Spinal cord (tissue), 10 donors: ENCODE data around the gene TAOK3. TPM values are rescaled to one million over a fixed set of nuclear protein-coding genes. Genes with fewer than 3 reads are reported as not detected.
"Not testable (repeated sequence)": the region's sequence is repeated elsewhere in the genome, so short reads cannot be mapped to it uniquely, and the experiment has no call there.

Source experiments
- DNase-seq, 6 donors: peaks; one replicate each; pipeline versions ENCODE4 v3.0.0 to v3.0.0-alpha.2; 2013 to 2015; ENCODE audit warnings: low spot score in 6 of 6, low read depth in 4 of 6
- H3K27ac ChIP-seq: one replicate; pipeline ENCODE4 v1.5.1; 2013; ENCODE audit warnings: low read depth, low read length, control low read depth
- H3K27me3 ChIP-seq: one replicate; pipeline ENCODE4 v1.6.1; 2013; ENCODE audit warnings: low read length; ENCODE audit not compliant: control insufficient read depth, insufficient read depth
- H3K36me3 ChIP-seq: one replicate; pipeline ENCODE4 v1.6.1; 2013; ENCODE audit warnings: low read length; ENCODE audit not compliant: control insufficient read depth, insufficient read depth
- H3K4me1 ChIP-seq: one replicate; pipeline ENCODE4 v1.6.1; 2013; ENCODE audit warnings: low read length; ENCODE audit not compliant: control insufficient read depth, insufficient read depth
- H3K4me3 ChIP-seq: one replicate; pipeline ENCODE4 v1.5.1; 2013; ENCODE audit warnings: low read depth, low read length, control low read depth
- H3K9me3 ChIP-seq: one replicate; pipeline ENCODE4 v1.6.1; 2013; ENCODE audit warnings: low read length; ENCODE audit not compliant: control insufficient read depth, insufficient read depth
- WGBS: methylation state at CpG from one replicate; pipeline ENCODE4 v1.1.5; 2013; ENCODE audit warnings: missing lambda C conversion rate; ENCODE audit not compliant: insufficient coverage; 5-methylcytosine and 5-hydroxymethylcytosine counted together
- polyA plus RNA-seq, 2 donors: library from polyadenylated mRNA; unstranded; fragments of 120-200 nt; gene quantifications; one replicate each; pipeline ENCODE4 v1.2.1, GENCODE V29; 2013; ENCODE audit not compliant: insufficient read length in 2 of 2
- total RNA-seq, 2 donors: library from RNA; depleted of rRNA in 1 of 2; stranded (reverse); fragments of 120-200 nt in 1 of 2; fragments of >200 nt in 1 of 2; gene quantifications; one replicate each; pipeline versions ENCODE4 v1.2.3 to v1.2.4, GENCODE V29; 2013 to 2014
- donor health status: healthy.

The TAOK3 gene
- total and polyA plus RNA-seq, 4 donors, result 46.9 to 107 (median 77.9) TPM

DNA sequence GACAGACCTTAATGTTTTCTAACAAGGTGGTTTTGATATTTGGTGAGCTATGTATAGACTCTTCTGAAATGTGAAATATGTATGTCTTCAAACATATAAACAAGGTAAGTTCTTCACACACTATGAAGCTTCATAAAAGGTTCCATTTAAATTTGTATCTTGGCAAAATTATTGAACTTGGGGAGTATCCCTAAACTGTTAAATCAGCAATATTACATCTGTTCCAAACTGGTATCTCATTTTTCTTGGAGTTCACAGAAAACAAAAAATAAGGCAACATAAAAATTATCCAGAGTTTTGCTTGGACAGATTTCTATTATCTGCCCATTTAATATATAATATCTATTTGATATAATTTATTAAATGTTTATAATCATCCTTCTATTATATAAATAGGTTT is 62.4 kb downstream of the TAOK3 start:
- H3K9me3 ChIP-seq, result no peaks in the 10 kb centered on the region
- no peaks in the 10 kb centered on the region for H3K36me3 ChIP-seq
- H3K27me3 ChIP-seq, result no peaks in the 10 kb centered on the region
- no peak overlapping the region for H3K27ac ChIP-seq
- H3K4me1 ChIP-seq, result no peaks in the 10 kb centered on the region
- no peak overlapping the region for H3K4me3 ChIP-seq
- DNase-seq, result no peak

DNA sequence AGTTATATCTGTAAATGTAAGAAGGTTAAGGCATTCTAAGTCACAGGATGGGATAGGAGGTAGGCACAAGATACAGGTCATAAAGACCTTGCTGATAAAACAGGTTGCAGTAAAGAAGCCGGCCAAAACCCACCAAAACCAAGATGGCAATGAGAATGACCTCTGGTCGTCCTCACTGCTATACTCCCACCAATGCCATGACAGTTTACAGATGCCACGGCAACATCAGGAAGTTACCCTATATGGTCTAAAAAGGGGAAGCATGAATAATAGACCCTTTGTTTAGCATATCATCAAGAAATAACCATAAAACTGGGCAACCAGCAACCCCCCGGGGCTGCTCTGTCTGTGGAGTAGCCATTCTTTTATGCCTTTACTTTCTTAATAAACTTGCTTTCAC is 64.7 kb downstream of the TAOK3 start:
- not testable (repeated sequence) for H3K4me3 ChIP-seq, H3K9me3 ChIP-seq, H3K36me3 ChIP-seq, DNase-seq, H3K4me1 ChIP-seq, H3K27me3 ChIP-seq, H3K27ac ChIP-seq
- WGBS, result no CpG with 5 or more reads among the region's 4 CpGs

DNA sequence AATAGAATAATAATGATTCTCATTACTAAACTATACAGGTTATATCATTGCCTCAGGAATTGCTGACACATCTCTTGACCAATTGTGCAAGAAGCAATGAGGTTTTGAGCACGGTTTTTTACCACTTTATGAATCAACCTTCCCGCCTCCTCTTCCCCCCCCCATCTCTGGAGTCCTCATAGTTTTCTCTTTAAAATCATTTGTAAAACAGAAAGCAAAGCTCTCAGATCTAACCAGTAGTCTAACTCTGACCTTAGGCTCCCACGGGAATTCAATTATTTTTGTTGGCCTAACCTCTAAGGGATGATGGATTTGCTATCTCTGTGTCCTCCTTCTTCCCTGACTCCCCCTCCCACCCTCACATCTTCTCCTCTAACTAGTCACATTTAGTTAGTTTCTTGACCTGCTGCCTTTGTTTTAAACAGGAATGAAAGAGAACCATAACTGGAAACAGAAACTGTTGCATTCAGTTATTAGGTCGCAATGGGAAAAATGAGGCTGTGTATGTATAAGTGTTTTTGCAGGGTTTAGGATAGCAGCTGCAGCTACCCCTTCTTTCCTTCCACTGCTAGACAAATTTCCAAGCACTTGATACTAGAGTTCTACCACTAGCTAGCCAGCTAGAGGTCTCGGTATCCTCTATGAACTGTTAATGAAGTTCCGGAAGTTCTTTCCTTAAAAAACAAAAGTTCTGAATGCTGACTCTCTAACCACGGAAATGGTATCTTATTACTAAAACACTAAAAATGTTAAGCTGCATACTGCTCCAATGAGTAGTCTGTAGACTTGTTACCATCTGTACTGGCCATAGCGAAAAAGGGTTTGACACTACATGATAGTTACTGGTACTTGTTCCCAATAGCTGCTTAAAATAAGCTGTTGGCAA is 65.4 kb downstream of the TAOK3 start:
- H3K36me3 ChIP-seq, result no peaks in the 10 kb centered on the region
- peaks cover 4% of the 10 kb centered on the region for H3K4me1 ChIP-seq
- no peak overlapping the region for H3K27ac ChIP-seq
- H3K4me3 ChIP-seq, result no peak overlapping the region
- H3K27me3 ChIP-seq, result no peaks in the 10 kb centered on the region
- 70% methylated on average over 2 of the region's 8 CpGs for WGBS
- peak in 1 of 6 donors; percentile 26 for DNase-seq
- H3K9me3 ChIP-seq, result no peaks in the 10 kb centered on the region

DNA sequence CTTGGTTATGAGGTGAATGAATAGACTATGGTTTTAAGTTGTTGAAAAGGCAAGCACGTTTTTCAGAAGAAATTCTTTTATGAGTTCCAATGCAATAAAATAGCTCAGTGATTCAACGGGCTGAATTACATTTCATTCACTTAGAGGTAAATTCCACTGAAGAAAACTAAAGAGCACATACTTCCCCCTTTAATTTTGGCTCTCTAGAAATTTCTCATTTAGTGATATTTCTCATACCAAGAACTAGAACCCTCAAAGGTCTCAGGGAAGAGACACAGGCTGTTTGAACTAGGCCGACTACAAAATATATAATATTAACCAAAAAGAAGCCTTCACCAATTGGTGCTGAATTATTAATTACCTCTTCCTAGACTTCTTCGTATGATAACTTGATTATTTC is 68.6 kb downstream of the TAOK3 start:
- Histone ChIP-seq H3K27ac (no peak overlapping the region), H3K4me1 (peaks cover 12% of the 10 kb centered on the region), H3K27me3 (no peaks in the 10 kb centered on the region), H3K36me3 (no peaks in the 10 kb centered on the region), H3K9me3 (no peaks in the 10 kb centered on the region), H3K4me3 (no peak overlapping the region)
- WGBS, result 0% methylated on average over 1 of the region's 4 CpGs
- no peak for DNase-seq

GRCh38 chr12:118302053-118302452 is 70.7 kb downstream of the TAOK3 start:
- Histone ChIP-seq H3K4me3 (no peak overlapping the region), H3K4me1 (peaks cover 12% of the 10 kb centered on the region), H3K27ac (no peak overlapping the region), H3K36me3 (no peaks in the 10 kb centered on the region), H3K27me3 (no peaks in the 10 kb centered on the region), H3K9me3 (no peaks in the 10 kb centered on the region)
- DNase-seq, result peak in 1 of 6 donors; percentile 21

DNA sequence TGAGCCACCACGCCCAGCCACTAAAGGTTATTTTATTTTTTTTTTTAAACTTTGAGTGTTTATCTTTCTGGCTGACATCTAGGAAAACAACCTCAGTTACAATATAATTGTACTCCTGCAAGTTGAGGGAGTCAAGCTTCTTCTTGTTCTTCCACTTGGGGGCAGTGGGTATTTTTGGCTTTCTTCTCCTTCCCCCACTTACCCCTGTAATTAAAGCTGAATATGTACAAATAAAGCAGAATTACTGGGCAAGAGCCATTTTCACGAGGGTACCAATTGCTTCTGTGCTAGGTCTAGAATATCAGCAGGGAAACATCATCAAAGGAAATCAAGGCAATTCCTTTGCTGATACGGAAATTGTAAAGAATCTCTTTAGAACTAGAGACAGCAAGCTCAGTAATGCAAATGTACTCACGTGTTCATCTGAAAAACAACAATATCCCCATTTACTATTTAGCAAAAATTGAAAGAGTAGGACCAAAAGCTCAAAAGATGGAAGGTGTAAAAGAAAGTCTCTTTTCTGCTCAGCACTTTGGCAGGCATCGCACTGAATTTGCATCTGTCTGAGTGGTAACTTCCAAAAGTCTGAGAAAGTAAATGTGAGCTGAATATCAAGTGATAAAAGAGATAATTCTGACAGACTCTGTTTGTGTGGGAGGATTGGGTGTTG is 72.8 kb downstream of the TAOK3 start:
- no peaks in the 10 kb centered on the region for H3K9me3 ChIP-seq
- peak overlapping the region; percentile 48 for H3K27ac ChIP-seq
- no peak overlapping the region for H3K4me3 ChIP-seq
- peak; percentile 49 to 90 (median 66) for DNase-seq
- peaks cover 12% of the 10 kb centered on the region for H3K4me1 ChIP-seq
- H3K36me3 ChIP-seq, result peaks cover 3% of the 10 kb centered on the region
- no peaks in the 10 kb centered on the region for H3K27me3 ChIP-seq
- WGBS, result 23% methylated on average over 2 of the region's 5 CpGs

DNA sequence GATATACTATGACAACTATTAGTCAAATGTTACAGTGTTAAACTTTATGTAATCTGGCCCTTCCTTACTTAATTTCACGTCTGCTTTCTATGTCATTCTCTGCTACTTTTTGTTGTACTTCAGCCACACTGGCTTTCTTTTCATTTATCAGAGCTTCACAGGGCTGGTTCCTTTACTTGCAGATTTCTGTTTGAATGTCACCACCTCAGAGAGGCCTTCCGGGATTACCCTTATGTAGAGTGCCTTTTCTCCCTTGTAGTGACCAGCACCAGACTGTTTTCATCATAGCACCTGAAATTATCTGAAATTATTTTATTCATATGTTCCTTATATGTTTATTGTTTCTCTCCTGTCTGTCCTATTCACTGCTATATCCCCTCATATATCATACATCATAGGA is 75.4 kb downstream of the TAOK3 start:
- no CpG with 5 or more reads among the region's 2 CpGs for WGBS
- no peaks in the 10 kb centered on the region for H3K9me3 ChIP-seq
- no peak overlapping the region for H3K4me3 ChIP-seq
- H3K4me1 ChIP-seq, result peaks cover 8% of the 10 kb centered on the region
- peaks cover 4% of the 10 kb centered on the region for H3K36me3 ChIP-seq
- H3K27ac ChIP-seq, result no peak overlapping the region
- H3K27me3 ChIP-seq, result no peaks in the 10 kb centered on the region
- no peak for DNase-seq

DNA sequence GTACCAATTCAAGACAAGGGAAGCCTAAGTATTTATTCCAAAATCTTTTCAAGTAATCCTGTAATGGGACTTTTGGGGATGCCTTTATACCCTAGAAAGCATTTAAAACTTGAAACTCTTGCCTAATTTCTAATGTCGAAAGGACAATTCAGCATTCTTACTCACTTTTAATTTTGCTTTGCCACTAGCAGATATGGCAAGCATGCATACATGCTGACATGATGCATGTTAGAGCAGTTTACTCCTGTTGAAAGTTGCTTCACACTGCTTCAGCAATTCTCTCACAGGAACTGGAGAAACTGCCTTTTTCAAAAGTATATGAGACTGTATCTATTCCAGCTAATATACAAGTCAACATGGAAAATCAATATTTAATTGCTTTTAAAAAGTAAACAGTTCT is 79.9 kb downstream of the TAOK3 start:
- Histone ChIP-seq H3K4me1 (no peaks in the 10 kb centered on the region), H3K27ac (no peak overlapping the region), H3K27me3 (no peaks in the 10 kb centered on the region), H3K36me3 (peaks cover 4% of the 10 kb centered on the region), H3K9me3 (no peaks in the 10 kb centered on the region), H3K4me3 (no peak overlapping the region)
- peak in 1 of 6 donors; percentile 35 for DNase-seq
- no CpG with 5 or more reads among the region's 1 CpG for WGBS

DNA sequence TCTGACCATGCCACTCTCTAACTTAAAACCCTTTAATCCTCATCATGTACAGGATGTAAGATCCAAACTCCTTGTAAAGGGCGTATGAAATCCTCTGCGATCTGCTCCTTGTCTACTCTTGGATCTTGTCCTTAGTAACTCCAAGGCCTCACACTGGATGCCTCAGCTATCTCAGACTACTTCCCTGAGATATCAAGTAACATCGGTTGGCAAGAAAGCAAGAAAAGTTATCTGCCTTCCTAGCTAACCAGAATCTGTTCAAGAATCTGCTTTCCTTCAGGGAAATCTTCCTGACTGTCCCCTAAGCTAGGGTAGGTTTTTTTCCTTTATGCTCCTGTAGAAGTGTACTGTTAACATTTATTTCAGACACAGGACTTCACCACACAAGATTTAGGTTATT is 82.6 kb downstream of the TAOK3 start:
- no peaks in the 10 kb centered on the region for H3K9me3 ChIP-seq
- no peak for DNase-seq
- H3K36me3 ChIP-seq, result peaks cover 3% of the 10 kb centered on the region
- H3K4me1 ChIP-seq, result no peaks in the 10 kb centered on the region
- H3K27me3 ChIP-seq, result no peaks in the 10 kb centered on the region
- 91% methylated on average over 2 of the region's 3 CpGs for WGBS
- no peak overlapping the region for H3K4me3 ChIP-seq
- no peak overlapping the region for H3K27ac ChIP-seq

- no CpG with 5 or more reads among the region's 1 CpG for WGBS
- Histone ChIP-seq H3K4me1 (no peaks in the 10 kb centered on the region), H3K27ac (no peak overlapping the region), H3K4me3 (no peak overlapping the region), H3K27me3 (no peaks in the 10 kb centered on the region), H3K9me3 (no peaks in the 10 kb centered on the region), H3K36me3 (no peaks in the 10 kb centered on the region)
- no peak for DNase-seq
Observed at GRCh38 chr12:118288174-118288573, 84.5 kb downstream of the TAOK3 start.
